HG02981 (cell line): ENCODE results near the gene SOX12.
"Not testable (repeated sequence)": the region's sequence is repeated elsewhere in the genome, so short reads cannot be mapped to it uniquely, and the experiment has no call there.

ENCODE experiments used
- ATAC-seq: cut with Tn5 transposase; IDR thresholded peaks from one replicate; pipeline ENCODE4 v1.9.1; 2021; ENCODE audit warnings: mild to moderate bottlenecking, moderate library complexity; ENCODE audit not compliant: unreplicated experiment

SOX12 gene

GRCh38 chr20:328027-328974 is 2.9 kb downstream of the SOX12 start:
- ATAC-seq = no peak

- ATAC-seq = no peak
Observed at GRCh38 chr20:328975-329695, 3.8 kb downstream of the SOX12 start.

GRCh38 chr20:329851-330232 is 4.5 kb downstream of the SOX12 start:
- no peak for ATAC-seq

- ATAC-seq = no peak
Observed at GRCh38 chr20:330233-331149, 5.1 kb downstream of the SOX12 start.

GRCh38 chr20:334578-334977 is 9.2 kb downstream of the SOX12 start:
- ATAC-seq = no peak

- ATAC-seq = not testable (repeated sequence)
Observed at GRCh38 chr20:336040-336439, 10.7 kb downstream of the SOX12 start.

- no peak for ATAC-seq
Observed at GRCh38 chr20:341682-342081, 16.3 kb downstream of the SOX12 start.

GRCh38 chr20:343107-343506 is 17.8 kb downstream of the SOX12 start:
- ATAC-seq = no peak

- ATAC-seq = no peak
Observed at GRCh38 chr20:346033-346639, 20.8 kb downstream of the SOX12 start.

- ATAC-seq = no peak
Observed at GRCh38 chr20:346640-347316, 21.4 kb downstream of the SOX12 start, which contains the start of gene NRSN2. TSS of gene NRSN2 (plus strand) at chr20:347111. CDS start at chr20:349644, 2,533 bp downstream.

GRCh38 chr20:347317-347639 is 21.9 kb downstream of the SOX12 start:
- ATAC-seq = no peak

- peak; percentile 63 for ATAC-seq
Observed at GRCh38 chr20:347640-348484, 22.5 kb downstream of the SOX12 start.

- ATAC-seq = no peak
Observed at GRCh38 chr20:348972-349841, 23.9 kb downstream of the SOX12 start.

GRCh38 chr20:353166-353565 is 27.8 kb downstream of the SOX12 start:
- no peak for ATAC-seq

GRCh38 chr20:354298-354977 is 29.1 kb downstream of the SOX12 start:
- peak; percentile 94 for ATAC-seq

GRCh38 chr20:356154-356553 is 30.8 kb downstream of the SOX12 start:
- not testable (repeated sequence) for ATAC-seq

GRCh38 chr20:356745-357144 is 31.4 kb downstream of the SOX12 start:
- ATAC-seq = no peak
